Measurements from ENCODE around the gene POFUT1.
A peak's percentile ranks its signal among the peaks of the same experiment; 100 is the strongest.

DNA sequence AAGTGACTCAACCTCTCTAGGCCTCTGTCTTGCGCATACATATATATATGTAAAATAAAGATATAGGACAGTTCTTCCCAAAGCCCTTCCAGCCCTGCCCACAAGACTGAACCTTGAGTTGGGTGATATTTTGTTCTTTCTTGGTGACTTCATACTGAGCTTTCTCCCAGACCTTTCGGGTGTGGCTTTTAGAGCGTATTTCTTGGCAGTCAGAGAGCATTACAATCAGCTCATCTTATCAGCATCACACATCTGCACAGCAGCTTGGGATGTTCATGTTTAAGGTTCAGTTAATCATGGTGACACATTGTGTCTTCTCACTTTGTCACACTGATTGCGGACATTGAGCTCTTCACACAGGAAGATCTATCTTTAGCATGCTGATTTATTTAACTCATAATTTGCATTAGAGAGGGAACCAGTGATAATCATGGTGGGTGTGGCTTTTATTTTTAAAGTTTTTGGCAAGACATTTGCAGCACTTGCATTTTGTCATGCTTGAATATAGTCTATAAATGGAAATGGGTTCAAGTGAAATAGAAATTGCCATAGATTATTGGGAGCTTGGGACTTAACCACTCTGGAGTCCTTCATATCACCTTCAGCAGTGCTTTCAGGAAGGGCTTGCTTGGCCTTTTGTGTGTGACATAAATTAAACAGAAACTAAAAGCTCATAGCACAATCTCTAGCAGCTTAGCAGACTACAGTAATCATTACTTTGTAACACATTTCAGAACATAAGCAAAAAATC is 78.1 kb downstream of the POFUT1 start:
- TF ChIP-seq, protein P1, sequence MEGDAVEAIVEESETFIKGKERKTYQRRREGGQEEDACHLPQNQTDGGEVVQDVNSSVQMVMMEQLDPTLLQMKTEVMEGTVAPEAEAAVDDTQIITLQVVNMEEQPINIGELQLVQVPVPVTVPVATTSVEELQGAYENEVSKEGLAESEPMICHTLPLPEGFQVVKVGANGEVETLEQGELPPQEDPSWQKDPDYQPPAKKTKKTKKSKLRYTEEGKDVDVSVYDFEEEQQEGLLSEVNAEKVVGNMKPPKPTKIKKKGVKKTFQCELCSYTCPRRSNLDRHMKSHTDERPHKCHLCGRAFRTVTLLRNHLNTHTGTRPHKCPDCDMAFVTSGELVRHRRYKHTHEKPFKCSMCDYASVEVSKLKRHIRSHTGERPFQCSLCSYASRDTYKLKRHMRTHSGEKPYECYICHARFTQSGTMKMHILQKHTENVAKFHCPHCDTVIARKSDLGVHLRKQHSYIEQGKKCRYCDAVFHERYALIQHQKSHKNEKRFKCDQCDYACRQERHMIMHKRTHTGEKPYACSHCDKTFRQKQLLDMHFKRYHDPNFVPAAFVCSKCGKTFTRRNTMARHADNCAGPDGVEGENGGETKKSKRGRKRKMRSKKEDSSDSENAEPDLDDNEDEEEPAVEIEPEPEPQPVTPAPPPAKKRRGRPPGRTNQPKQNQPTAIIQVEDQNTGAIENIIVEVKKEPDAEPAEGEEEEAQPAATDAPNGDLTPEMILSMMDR (IDR thresholded peaks at IDR 0.05), result no peak
- TF ChIP-seq POLR2A (IDR thresholded peaks at IDR 0.05) (no peak), POLR2AphosphoS5 (IDR thresholded peaks at IDR 0.05) (peak in 2 of 3 donors; percentile 39 to 40)

All from transverse colon (tissue), 4 donors.